ENCODE results near the gene PFDN6. TPM values are rescaled to one million over a fixed set of nuclear protein-coding genes. Genes with fewer than 3 reads are reported as not detected.

PFDN6 gene
- total RNA-seq, 6 experiments from 2014 or later = 23.8 to 35.2 (median 27.5) TPM

DNA sequence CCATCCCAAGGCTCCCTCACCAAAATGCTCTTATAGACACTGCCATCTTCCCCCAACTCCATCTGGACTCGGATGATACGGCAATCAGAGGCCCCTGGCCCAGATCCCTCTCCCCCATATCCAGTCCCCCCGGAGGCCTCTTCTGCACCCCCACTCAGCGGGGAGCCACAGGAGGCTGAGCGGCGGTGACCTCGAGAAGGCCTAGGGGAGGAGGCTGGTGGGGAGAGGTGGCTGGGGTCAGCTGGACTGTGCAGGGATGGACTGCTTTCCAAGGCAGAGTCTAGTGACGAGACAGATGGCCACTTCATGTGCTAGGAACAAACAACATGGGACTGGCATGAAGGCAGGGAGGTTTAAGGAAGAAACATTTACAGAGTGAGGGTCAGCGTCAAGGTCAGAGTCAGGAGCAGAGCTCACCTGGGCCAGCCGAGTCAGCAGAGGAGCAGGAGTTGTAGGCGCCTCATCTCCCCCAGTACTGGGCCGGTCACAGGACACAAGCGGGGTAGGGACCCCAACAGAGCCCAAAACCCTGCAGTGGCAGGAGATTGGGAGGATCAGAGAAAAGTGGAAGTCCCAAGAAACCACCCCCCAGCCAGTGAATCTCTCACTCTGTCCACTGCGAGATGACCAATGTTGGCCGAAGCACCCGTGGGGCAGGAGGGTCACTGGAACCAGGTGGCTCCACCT, 3.7 kb downstream of the PFDN6 start:
- no peak for TF ChIP-seq POLR2A (IDR thresholded peaks at IDR 0.05)
- TF ChIP-seq, protein P1, sequence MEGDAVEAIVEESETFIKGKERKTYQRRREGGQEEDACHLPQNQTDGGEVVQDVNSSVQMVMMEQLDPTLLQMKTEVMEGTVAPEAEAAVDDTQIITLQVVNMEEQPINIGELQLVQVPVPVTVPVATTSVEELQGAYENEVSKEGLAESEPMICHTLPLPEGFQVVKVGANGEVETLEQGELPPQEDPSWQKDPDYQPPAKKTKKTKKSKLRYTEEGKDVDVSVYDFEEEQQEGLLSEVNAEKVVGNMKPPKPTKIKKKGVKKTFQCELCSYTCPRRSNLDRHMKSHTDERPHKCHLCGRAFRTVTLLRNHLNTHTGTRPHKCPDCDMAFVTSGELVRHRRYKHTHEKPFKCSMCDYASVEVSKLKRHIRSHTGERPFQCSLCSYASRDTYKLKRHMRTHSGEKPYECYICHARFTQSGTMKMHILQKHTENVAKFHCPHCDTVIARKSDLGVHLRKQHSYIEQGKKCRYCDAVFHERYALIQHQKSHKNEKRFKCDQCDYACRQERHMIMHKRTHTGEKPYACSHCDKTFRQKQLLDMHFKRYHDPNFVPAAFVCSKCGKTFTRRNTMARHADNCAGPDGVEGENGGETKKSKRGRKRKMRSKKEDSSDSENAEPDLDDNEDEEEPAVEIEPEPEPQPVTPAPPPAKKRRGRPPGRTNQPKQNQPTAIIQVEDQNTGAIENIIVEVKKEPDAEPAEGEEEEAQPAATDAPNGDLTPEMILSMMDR (IDR thresholded peaks at IDR 0.05) = no peak
- intact Hi-C loops (cut with DNase I) = no loop called here
- Histone ChIP-seq H3K9me3 (no peaks in the 10 kb centered on the region), H3K4me1 (peaks cover 0 to 25% (median 10%) of the 10 kb centered on the region in 4 donors), H3K36me3 (peaks cover 0 to 34% (median 4%) of the 10 kb centered on the region in 4 donors), H3K27me3 (no peaks in the 10 kb centered on the region), H3K27ac (no peak overlapping the region), H3K4me3 (no peak overlapping the region)
- WGBS (ENCODE audit: insufficient coverage, low coverage, low lambda C conversion rate, missing lambda C conversion rate) = 84% methylated on average over 7 of the region's 16 CpGs
- DNase-seq = no peak
- ATAC-seq = no peak

DNA sequence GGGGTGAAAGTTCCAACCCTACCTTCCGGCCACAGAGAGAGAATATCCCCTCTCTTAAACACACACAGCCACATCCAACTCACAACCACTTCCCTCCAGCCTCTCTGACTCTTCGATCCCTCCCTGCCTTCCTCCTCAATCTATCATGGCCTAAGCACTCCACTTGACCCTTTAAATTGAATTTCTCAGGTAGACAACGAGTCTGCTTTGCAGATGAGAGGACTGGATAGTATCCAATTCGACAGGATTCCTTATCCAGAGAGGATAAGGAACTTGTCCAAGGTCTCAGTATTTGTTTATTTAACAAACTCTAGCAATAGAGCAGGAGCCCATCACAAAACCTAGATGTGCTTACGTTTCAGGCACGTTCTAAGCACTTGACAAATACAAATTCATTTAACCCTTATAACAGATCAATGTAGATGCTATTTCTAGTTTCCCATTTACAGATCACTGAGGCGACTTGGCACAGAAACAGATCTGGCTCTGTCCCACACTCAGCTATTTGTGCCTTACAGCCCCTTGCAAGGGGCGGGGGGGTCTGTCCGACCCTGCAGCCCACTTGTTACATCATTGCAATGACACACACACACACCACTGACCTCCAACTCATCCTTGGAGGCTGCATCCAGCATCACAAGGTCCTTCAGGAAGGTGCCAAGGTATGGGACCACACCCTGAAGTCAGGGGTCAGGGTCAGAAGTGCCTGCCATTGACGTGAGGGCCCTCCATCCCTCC, 4.9 kb downstream of the PFDN6 start:
- intact Hi-C loops (cut with DNase I) = no loop called here
- TF ChIP-seq, protein P1 (IDR thresholded peaks at IDR 0.05) = no peak
- TF ChIP-seq POLR2A (IDR thresholded peaks at IDR 0.05) = no peak
- Histone ChIP-seq H3K9me3 (no peaks in the 10 kb centered on the region), H3K4me1 (peaks cover 0 to 19% (median 10%) of the 10 kb centered on the region in 4 donors), H3K36me3 (peaks cover 0 to 34% (median 4%) of the 10 kb centered on the region in 4 donors), H3K4me3 (no peak overlapping the region), H3K27ac (no peak overlapping the region), H3K27me3 (no peaks in the 10 kb centered on the region)
- no peak for ATAC-seq
- 55% methylated on average over 8 of the region's 10 CpGs for WGBS (ENCODE audit: insufficient coverage, low coverage, low lambda C conversion rate, missing lambda C conversion rate)
- no peak for DNase-seq

DNA sequence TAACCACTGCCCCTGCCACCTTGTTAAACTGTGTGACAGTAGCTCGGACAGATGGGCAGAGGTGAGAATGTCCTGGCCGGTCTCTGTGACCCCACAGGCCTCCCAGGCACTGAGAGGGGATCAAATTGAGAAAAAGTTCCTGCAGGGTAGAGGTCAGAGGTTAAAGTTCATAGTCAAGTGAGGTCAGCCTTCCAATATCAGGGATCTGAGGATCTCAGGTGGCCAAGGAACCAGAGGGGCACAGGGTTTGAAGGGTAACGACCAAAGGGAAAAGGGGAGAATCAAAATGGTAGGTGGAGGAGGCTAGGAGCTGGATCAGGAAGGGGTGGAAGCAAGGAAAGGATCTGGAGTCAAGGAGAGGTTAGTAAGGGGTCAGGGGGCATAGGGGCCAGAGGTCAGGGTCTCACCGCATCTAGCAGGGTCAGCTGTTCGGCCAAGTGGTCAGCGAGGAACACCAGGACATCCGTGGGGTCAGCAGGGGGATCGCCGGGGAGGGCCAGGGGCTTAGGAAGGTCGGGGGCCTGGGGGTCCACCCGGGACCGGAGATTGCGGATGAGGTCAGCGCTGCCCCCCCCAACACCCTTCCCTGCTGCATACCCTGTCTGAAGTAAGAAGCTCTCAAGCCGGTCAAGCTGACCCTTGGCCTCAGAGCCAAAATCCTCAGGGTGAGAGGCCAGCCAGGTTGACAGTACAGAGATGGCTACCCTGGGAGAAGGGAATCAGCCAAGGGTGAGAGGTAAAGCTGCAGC, 6.4 kb downstream of the PFDN6 start:
- H3K27ac ChIP-seq = no peak overlapping the region

DNA sequence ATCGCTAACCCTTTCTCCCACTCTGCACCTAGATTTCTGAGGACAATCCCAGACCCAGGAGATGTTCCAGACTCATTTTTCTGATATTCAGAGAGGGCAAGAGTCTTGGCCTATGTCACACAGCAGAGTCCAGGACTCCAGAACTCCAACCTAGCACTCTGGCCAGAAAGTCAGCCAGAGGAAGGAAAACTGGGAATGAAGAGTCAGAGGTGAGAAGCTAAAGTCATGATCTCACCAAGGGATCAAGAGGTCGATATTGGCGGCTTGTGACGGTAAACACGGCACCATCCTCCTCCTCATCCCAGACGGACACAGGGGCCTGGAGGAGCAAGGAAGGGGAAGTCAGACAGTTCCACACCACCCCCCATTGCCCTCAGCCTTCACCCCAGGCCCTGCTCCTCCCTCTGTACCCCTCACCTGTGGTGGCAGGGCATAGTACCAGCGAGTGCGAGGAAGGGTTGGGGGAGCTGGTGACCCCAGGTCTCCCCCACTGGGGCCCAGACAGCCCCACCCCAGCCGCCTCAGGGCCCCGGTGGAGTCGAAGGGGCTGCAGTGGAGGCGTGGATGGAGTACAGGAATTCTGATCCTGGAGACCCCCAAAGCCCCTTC, 7.5 kb downstream of the PFDN6 start:
- intact Hi-C loops (cut with DNase I) = no loop called here
- ATAC-seq (peak in 1 of 4 donors; percentile 2), DNase-seq (peak in 1 of 3 donors; percentile 31)
- peaks cover 0 to 26% (median 4%) of the 10 kb centered on the region in 4 donors for H3K36me3 ChIP-seq
- no peaks in the 10 kb centered on the region for H3K27me3 ChIP-seq
- H3K4me1 ChIP-seq = peaks cover 0 to 21% (median 4%) of the 10 kb centered on the region in 4 donors
- peak overlapping the region; percentile 67 to 95 (median 84) for H3K4me3 ChIP-seq
- WGBS (ENCODE audit: insufficient coverage, low coverage, low lambda C conversion rate, missing lambda C conversion rate) = 14% methylated on average over 9 of the region's 12 CpGs
- TF ChIP-seq POLR2A (IDR thresholded peaks at IDR 0.05) = no peak
- TF ChIP-seq, protein P1 (IDR thresholded peaks at IDR 0.05) = no peak
- H3K9me3 ChIP-seq = no peaks in the 10 kb centered on the region
- H3K27ac ChIP-seq = peak overlapping the region; percentile 64 to 97 (median 93)

More for the DNA sequence above, 6.4 kb downstream of the PFDN6 start:
- Histone ChIP-seq H3K4me3 (no peak overlapping the region), H3K36me3 (peaks cover 0 to 34% (median 4%) of the 10 kb centered on the region in 4 donors), H3K9me3 (no peaks in the 10 kb centered on the region), H3K27me3 (no peaks in the 10 kb centered on the region), H3K4me1 (peaks cover 0 to 21% (median 5%) of the 10 kb centered on the region in 4 donors)
- no peak for ATAC-seq
- no peak for TF ChIP-seq POLR2A (IDR thresholded peaks at IDR 0.05)
- TF ChIP-seq, protein P1 (IDR thresholded peaks at IDR 0.05) = no peak
- WGBS (ENCODE audit: insufficient coverage, low coverage, low lambda C conversion rate, missing lambda C conversion rate) = 63% methylated on average over 5 of the region's 15 CpGs
- DNase-seq = peak in 1 of 3 donors; percentile 28
- intact Hi-C loops (cut with DNase I) = no loop called here

Measured in right lobe of liver (tissue), 6 donors.